ENCODE results near the gene C5orf58.
"Not testable (repeated sequence)": the region's sequence is repeated elsewhere in the genome, so short reads cannot be mapped to it uniquely, and the experiment has no call there.

Gene C5orf58

GRCh38 chr5:170225326-170226128 is 7.3 kb upstream of the C5orf58 start:
- DNase-seq = peak; percentile 79

GRCh38 chr5:170226129-170226615 is 6.6 kb upstream of the C5orf58 start:
- DNase-seq = no peak

- no peak for DNase-seq
Observed at GRCh38 chr5:170226661-170227060, 6.1 kb upstream of the C5orf58 start.

- no peak for DNase-seq
Observed at GRCh38 chr5:170228762-170229435, 3.9 kb upstream of the C5orf58 start.

GRCh38 chr5:170233358-170233892 is 640 bp downstream of the C5orf58 start:
- DNase-seq = no peak

GRCh38 chr5:170235876-170236864 is 3.4 kb downstream of the C5orf58 start:
- no peak for DNase-seq

- DNase-seq = no peak
Observed at GRCh38 chr5:170238456-170239196, 5.8 kb downstream of the C5orf58 start.

- not testable (repeated sequence) for DNase-seq
Observed at GRCh38 chr5:170245436-170245835, 12.7 kb downstream of the C5orf58 start.

GRCh38 chr5:170246126-170246870 is 13.5 kb downstream of the C5orf58 start:
- DNase-seq = no peak

- no peak for DNase-seq
Observed at GRCh38 chr5:170247363-170247762, 14.6 kb downstream of the C5orf58 start.

- no peak for DNase-seq
Observed at GRCh38 chr5:170248172-170248930, 15.6 kb downstream of the C5orf58 start.

GRCh38 chr5:170248931-170249227 is 16.1 kb downstream of the C5orf58 start:
- not testable (repeated sequence) for DNase-seq

GRCh38 chr5:170249355-170249754 is 16.6 kb downstream of the C5orf58 start:
- no peak for DNase-seq

GRCh38 chr5:170250810-170251317 is 18.1 kb downstream of the C5orf58 start:
- no peak for DNase-seq

GRCh38 chr5:170251462-170251861 is 18.7 kb downstream of the C5orf58 start:
- DNase-seq = no peak

- DNase-seq = no peak
Observed at GRCh38 chr5:170252109-170252508, 19.3 kb downstream of the C5orf58 start.

- no peak for DNase-seq
Observed at GRCh38 chr5:170252720-170253350, 20.1 kb downstream of the C5orf58 start.

GRCh38 chr5:170254056-170254455 is 21.3 kb downstream of the C5orf58 start:
- peak; percentile 69 for DNase-seq

- no peak for DNase-seq
Observed at GRCh38 chr5:170256571-170256970, 23.8 kb downstream of the C5orf58 start.

- no peak for DNase-seq
Observed at GRCh38 chr5:170257370-170257769, 24.6 kb downstream of the C5orf58 start.

Data from activated naive CD4-positive, alpha-beta T cell treated with Interleukin-2 at 50 U/mL for 16 hours (primary cell).